Neutrophil (primary cell): ENCODE measurements around the gene TCF15.

Source experiments
- H3K27ac ChIP-seq: fragments of 200-600 bp; sonication (generic); 2 replicates; pipeline ENCODE4 v1.5.1; 2016; ENCODE audit warnings: mild to moderate bottlenecking, moderate library complexity
- H3K27me3 ChIP-seq: fragments of 200-600 bp; sonication (generic); 2 replicates; pipeline ENCODE4 v1.6.0; 2016; ENCODE audit warnings: mild to moderate bottlenecking
- H3K36me3 ChIP-seq: fragments of 200-600 bp; sonication (generic); 2 replicates; pipeline ENCODE4 v1.5.1; 2017
- H3K4me1 ChIP-seq, 2 experiments: fragments of 200-600 bp in 1 of 2; sonication (generic) in 1 of 2; 1 replicate in 1 of 2; 2 replicates in 1 of 2; pipeline versions ENCODE4 v1.5.1 to v1.6.1; 2013 to 2016; ENCODE audit warnings: low read depth in 1 of 2, low read length in 1 of 2, mild to moderate bottlenecking in 1 of 2, moderate library complexity in 1 of 2; ENCODE audit not compliant: control insufficient read depth in 1 of 2, insufficient read depth in 1 of 2
- H3K4me3 ChIP-seq, 2 experiments: fragments of 200-600 bp in 1 of 2; sonication (generic) in 1 of 2; 1 replicate in 1 of 2; 2 replicates in 1 of 2; pipeline ENCODE4 v1.5.1; 2013 to 2016; ENCODE audit warnings: low read depth in 1 of 2, low read length in 1 of 2, mild to moderate bottlenecking in 1 of 2, moderate library complexity in 1 of 2
- H3K9me3 ChIP-seq: fragments of 200-600 bp; sonication (generic); 2 replicates; pipeline ENCODE4 v1.5.1; 2016
- TF ChIP-seq, protein P1 (sequence below): fragments of 200-600 bp; sonication (generic); IDR thresholded peaks from 2 replicates; pipeline ENCODE4 v1.5.1; 2016; ENCODE audit warnings: antibody characterized with exemption

The TCF15 gene

DNA sequence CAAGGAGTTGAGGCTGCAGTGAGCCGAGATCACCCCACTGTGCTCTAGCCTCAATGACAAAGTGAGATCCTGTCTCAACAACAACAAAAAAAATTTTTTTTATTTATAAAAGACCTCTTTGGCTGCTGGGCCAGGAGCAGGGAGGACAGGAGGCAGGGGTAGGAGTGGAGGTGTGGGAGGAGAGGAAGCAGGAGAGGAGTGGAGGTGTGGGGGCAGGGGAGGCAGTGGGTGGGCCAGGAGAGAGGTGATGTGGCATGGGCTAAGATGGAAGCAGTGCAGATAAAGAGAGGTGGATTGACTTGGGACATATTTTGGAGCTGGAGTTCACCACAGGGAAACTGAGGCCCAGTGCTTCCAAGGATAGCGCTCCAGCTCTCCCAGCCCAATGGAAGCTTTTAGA, 53.1 kb downstream of the TCF15 start:
- Histone ChIP-seq H3K27me3 (peaks cover 69% of the 10 kb centered on the region), H3K4me3 (no peak overlapping the region), H3K9me3 (no peaks in the 10 kb centered on the region), H3K4me1 (no peaks in the 10 kb centered on the region), H3K27ac (no peak overlapping the region), H3K36me3 (no peaks in the 10 kb centered on the region)
- TF ChIP-seq, protein P1, sequence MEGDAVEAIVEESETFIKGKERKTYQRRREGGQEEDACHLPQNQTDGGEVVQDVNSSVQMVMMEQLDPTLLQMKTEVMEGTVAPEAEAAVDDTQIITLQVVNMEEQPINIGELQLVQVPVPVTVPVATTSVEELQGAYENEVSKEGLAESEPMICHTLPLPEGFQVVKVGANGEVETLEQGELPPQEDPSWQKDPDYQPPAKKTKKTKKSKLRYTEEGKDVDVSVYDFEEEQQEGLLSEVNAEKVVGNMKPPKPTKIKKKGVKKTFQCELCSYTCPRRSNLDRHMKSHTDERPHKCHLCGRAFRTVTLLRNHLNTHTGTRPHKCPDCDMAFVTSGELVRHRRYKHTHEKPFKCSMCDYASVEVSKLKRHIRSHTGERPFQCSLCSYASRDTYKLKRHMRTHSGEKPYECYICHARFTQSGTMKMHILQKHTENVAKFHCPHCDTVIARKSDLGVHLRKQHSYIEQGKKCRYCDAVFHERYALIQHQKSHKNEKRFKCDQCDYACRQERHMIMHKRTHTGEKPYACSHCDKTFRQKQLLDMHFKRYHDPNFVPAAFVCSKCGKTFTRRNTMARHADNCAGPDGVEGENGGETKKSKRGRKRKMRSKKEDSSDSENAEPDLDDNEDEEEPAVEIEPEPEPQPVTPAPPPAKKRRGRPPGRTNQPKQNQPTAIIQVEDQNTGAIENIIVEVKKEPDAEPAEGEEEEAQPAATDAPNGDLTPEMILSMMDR, result no peak

DNA sequence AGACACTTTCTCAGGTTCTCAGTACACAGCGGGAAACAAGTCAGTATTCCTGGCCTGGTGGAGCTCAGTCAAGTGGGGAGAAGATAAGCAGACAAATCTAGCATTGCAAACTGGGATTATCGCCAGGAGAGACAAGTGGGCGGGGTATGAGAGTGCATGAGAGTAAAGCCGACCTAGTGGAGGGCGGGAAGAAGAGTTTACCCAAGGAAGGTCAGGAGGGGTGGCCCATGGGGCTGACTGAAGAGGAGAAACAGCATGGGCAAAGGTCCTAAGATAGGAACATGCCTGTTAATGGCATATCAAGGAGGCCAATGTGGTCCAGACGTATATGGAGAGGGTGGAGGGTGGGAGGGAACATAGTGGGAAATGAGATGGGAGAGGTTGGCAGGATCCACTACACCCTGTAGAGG, 54.1 kb downstream of the TCF15 start:
- H3K9me3 ChIP-seq, result no peaks in the 10 kb centered on the region
- TF ChIP-seq, protein P1, result no peak
- peaks cover 70% of the 10 kb centered on the region for H3K27me3 ChIP-seq

More for the DNA sequence above, 54.1 kb downstream of the TCF15 start:
- no peaks in the 10 kb centered on the region for H3K4me1 ChIP-seq
- H3K36me3 ChIP-seq, result no peaks in the 10 kb centered on the region
- H3K4me3 ChIP-seq, result no peak overlapping the region
- no peak overlapping the region for H3K27ac ChIP-seq
